Gastroesophageal sphincter (tissue), 4 donors: ENCODE results near the gene DMRTA2. TPM values are rescaled to one million over a fixed set of nuclear protein-coding genes. Genes with fewer than 3 reads are reported as not detected.

Source experiments
- ATAC-seq: fragments of 150-250 bp; one replicate; pipeline ENCODE4 v1.9.1; 2016; ENCODE audit warnings: mild to moderate bottlenecking, moderate library complexity
- H3K27ac ChIP-seq, 4 donors: fragments of 200-600 bp; sonication (generic) in 3 of 4; 1 replicate in 3 of 4; 2 replicates in 1 of 4; pipeline ENCODE4 v1.5.1; 2016 to 2019
- H3K27me3 ChIP-seq: fragments of 200-600 bp; sonication (generic); one replicate; pipeline ENCODE4 v1.5.1; 2019
- H3K36me3 ChIP-seq, 2 donors: fragments of 200-600 bp; sonication (generic); one replicate each; pipeline ENCODE4 v1.5.1; 2019; ENCODE audit warnings: control low read depth in 1 of 2
- H3K4me1 ChIP-seq, 3 donors: fragments of 200-600 bp; sonication (generic); 1 replicate in 2 of 3; 2 replicates in 1 of 3; pipeline ENCODE4 v1.5.1; 2016 to 2019; ENCODE audit warnings: control low read depth in 2 of 3
- H3K4me3 ChIP-seq, 2 donors: fragments of 200-600 bp; sonication (generic); one replicate each; pipeline ENCODE4 v1.5.1; 2019; ENCODE audit warnings: mild to moderate bottlenecking in 1 of 2, moderate library complexity in 1 of 2
- H3K9me3 ChIP-seq, 3 donors: fragments of 200-600 bp; sonication (generic); one replicate each; pipeline ENCODE4 v1.5.1; 2017 to 2019; ENCODE audit warnings: control low read depth in 2 of 3
- EP300 ChIP-seq: sonication (generic); formaldehyde crosslinking; IDR thresholded peaks from one replicate; pipeline ENCODE4 v1.6.1; 2017; ENCODE audit warnings: antibody characterized with exemption, mild to moderate bottlenecking
- POLR2A ChIP-seq, 2 donors: fragments of 450-650 bp; IDR thresholded peaks; one replicate each; pipeline ENCODE4 v1.6.1; 2017; ENCODE audit warnings: antibody characterized with exemption in 2 of 2, mild to moderate bottlenecking in 2 of 2, moderate library complexity in 1 of 2
- POLR2AphosphoS5 ChIP-seq: sonication (generic); formaldehyde crosslinking; IDR thresholded peaks from one replicate; pipeline ENCODE4 v1.6.1; 2017; ENCODE audit warnings: antibody characterized with exemption
- WGBS, 2 donors: methylation state at CpG; one replicate each; pipeline ENCODE4 v1.1.5; 2018; ENCODE audit warnings: low coverage in 1 of 2; 5-methylcytosine and 5-hydroxymethylcytosine counted together
- total RNA-seq, 4 donors: library from RNA; depleted of rRNA; stranded (reverse); fragments of >200 nt; gene quantifications; one replicate each; pipeline ENCODE4 v1.1.0, GENCODE V29; 2016
- TF ChIP-seq, protein P1 (sequence below), 4 experiments: fragments of 200-600 bp in 2 of 4; fragments of 450-650 bp in 2 of 4; sonication (generic) in 1 of 4; IDR thresholded peaks; one replicate each; pipeline ENCODE4 v1.5.1; 2017 to 2019; ENCODE audit warnings: antibody characterized with exemption in 4 of 4, mild to moderate bottlenecking in 2 of 4, moderate library complexity in 2 of 4

DMRTA2 gene
- total RNA-seq, 4 donors from 2014 or later = 1.2 TPM; not detected in 3

DNA sequence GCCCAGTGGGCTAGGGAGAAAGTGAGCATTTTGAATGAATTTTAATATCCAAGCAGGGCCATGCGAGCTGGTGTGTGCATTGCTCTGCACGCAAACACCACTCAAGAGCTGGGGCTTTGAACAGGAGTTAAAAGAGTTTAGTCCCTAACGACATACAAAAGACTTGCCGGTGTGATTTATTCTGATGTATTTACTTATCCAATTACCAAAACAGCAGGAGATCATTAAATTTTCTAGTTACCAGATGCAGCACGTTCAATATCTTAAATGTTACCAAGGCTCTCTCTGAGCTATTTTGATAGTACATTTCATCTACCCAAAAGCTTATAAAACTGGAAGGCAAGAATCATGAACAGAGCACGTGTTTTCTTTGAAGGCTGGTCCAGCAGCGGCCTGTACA lies 30.0 kb upstream of the DMRTA2 start:
- no peak for ATAC-seq
- Histone ChIP-seq H3K4me1 (no peaks in the 10 kb centered on the region), H3K4me3 (no peak overlapping the region), H3K36me3 (peaks cover 0 to 21% of the 10 kb centered on the region in 2 donors), H3K27ac (no peak overlapping the region), H3K9me3 (no peaks in the 10 kb centered on the region), H3K27me3 (no peaks in the 10 kb centered on the region)
- TF ChIP-seq, protein P1, sequence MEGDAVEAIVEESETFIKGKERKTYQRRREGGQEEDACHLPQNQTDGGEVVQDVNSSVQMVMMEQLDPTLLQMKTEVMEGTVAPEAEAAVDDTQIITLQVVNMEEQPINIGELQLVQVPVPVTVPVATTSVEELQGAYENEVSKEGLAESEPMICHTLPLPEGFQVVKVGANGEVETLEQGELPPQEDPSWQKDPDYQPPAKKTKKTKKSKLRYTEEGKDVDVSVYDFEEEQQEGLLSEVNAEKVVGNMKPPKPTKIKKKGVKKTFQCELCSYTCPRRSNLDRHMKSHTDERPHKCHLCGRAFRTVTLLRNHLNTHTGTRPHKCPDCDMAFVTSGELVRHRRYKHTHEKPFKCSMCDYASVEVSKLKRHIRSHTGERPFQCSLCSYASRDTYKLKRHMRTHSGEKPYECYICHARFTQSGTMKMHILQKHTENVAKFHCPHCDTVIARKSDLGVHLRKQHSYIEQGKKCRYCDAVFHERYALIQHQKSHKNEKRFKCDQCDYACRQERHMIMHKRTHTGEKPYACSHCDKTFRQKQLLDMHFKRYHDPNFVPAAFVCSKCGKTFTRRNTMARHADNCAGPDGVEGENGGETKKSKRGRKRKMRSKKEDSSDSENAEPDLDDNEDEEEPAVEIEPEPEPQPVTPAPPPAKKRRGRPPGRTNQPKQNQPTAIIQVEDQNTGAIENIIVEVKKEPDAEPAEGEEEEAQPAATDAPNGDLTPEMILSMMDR (IDR thresholded peaks at IDR 0.05) = no peak
- TF ChIP-seq POLR2A (IDR thresholded peaks at IDR 0.05) (no peak), EP300 (no peak), POLR2AphosphoS5 (no peak)
- 83 to 94% methylated on average over 6 to 7 of the region's 7 CpGs for WGBS, 2 donors

GRCh38 chr1:50452700-50453099 lies 29.5 kb upstream of the DMRTA2 start:
- H3K4me1 ChIP-seq = no peaks in the 10 kb centered on the region
- H3K27me3 ChIP-seq = no peaks in the 10 kb centered on the region
- H3K9me3 ChIP-seq = no peaks in the 10 kb centered on the region
- H3K4me3 ChIP-seq = no peak overlapping the region
- peaks cover 0 to 21% of the 10 kb centered on the region in 2 donors for H3K36me3 ChIP-seq
- ATAC-seq = no peak
- no peak for TF ChIP-seq POLR2A (IDR thresholded peaks at IDR 0.05)
- no peak for TF ChIP-seq EP300
- TF ChIP-seq, protein P1 (IDR thresholded peaks at IDR 0.05) = no peak
- no peak for TF ChIP-seq POLR2AphosphoS5
- H3K27ac ChIP-seq = no peak overlapping the region
- 80 to 90% methylated on average over 1 of the region's 1 CpG for WGBS, 2 donors

- Histone ChIP-seq H3K9me3 (no peaks in the 10 kb centered on the region), H3K27ac (no peak overlapping the region), H3K4me3 (no peak overlapping the region), H3K4me1 (no peaks in the 10 kb centered on the region), H3K36me3 (peaks cover 0 to 21% of the 10 kb centered on the region in 2 donors), H3K27me3 (no peaks in the 10 kb centered on the region)
- 83 to 94% methylated on average over 4 of the region's 4 CpGs for WGBS, 2 donors
- no peak for ATAC-seq
- no peak for TF ChIP-seq POLR2AphosphoS5
Observed at GRCh38 chr1:50450861-50451653, 27.8 kb upstream of the DMRTA2 start.

DNA sequence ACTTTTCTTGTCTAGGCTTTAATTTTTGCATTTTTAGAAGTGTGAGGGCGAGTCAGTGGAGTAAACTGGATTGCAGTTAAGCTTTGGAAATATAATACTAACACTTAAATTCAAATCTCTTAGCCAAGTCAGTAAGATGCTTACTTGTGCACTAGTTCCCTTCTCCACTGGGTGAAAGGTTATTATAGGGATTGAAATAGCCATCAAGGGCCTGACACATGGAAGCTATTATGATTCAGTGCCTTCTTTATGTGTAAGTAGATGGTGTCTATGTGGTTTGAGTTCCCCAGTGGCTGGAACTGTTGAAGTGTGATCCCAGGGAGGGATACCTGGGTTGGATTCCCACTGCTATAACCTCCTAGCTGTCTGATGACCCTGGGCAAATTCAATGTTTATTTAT lies 24.7 kb upstream of the DMRTA2 start:
- Histone ChIP-seq H3K9me3 (no peaks in the 10 kb centered on the region), H3K4me3 (no peak overlapping the region), H3K27me3 (no peaks in the 10 kb centered on the region), H3K36me3 (peaks cover 0 to 19% of the 10 kb centered on the region in 2 donors), H3K27ac (no peak overlapping the region), H3K4me1 (no peaks in the 10 kb centered on the region)
- TF ChIP-seq, protein P1 (IDR thresholded peaks at IDR 0.05) = no peak
- TF ChIP-seq EP300 (no peak), POLR2A (IDR thresholded peaks at IDR 0.05) (no peak), POLR2AphosphoS5 (no peak)
- ATAC-seq = no peak
- 100% methylated on average over 1 of the region's 1 CpG for WGBS, 2 donors

GRCh38 chr1:50441183-50441582 lies 17.9 kb upstream of the DMRTA2 start:
- Histone ChIP-seq H3K9me3 (no peaks in the 10 kb centered on the region), H3K27ac (no peak overlapping the region), H3K4me3 (no peak overlapping the region), H3K27me3 (no peaks in the 10 kb centered on the region), H3K4me1 (no peaks in the 10 kb centered on the region), H3K36me3 (peaks cover 0 to 58% of the 10 kb centered on the region in 2 donors)
- TF ChIP-seq, protein P1 (IDR thresholded peaks at IDR 0.05) = no peak
- TF ChIP-seq EP300 (no peak), POLR2A (IDR thresholded peaks at IDR 0.05) (no peak), POLR2AphosphoS5 (no peak)
- ATAC-seq = no peak
- 80 to 86% methylated on average over 6 of the region's 6 CpGs for WGBS, 2 donors
